Measurements from ENCODE around the gene STOM. TPM values are rescaled to one million over a fixed set of nuclear protein-coding genes. Genes with fewer than 3 reads are reported as not detected.

Gene STOM
- polyA plus RNA-seq, 1 of the 3 experiments (the other 2 are of a cell fraction): 40.5 TPM

DNA sequence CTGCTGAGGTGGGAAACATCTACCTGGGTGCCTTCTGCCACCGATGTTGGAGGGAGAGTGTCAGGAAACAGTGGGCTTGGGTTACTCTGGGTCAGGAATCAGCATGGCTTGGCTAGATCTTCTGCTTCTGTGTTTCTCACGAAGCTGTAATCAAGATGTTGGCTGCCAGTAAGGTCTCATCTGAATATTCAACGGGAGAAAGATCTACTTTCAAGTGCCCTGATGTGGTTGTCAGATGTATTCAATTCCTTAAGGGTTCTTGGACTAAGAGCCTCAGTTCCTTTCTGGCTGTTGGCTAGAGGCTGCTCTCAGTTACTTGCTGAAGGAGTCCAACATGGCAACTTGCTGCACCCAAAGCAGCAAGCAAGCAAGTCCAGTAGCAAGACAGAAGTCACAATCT, 41.9 kb upstream of the STOM start:
- ChIA-PET CTCF (interaction anchor here (0.7 to 16.2 kb wide), 4 partner anchors 27 to 150 kb away, joined by 3 to 316 read pairs (median 4); no protein-coding TSS in a partner anchor), POLR2A (no interaction called here)
- no peak for TF ChIP-seq TCF12 (IDR thresholded peaks at IDR 0.05)
- no peak for TF ChIP-seq CTCF (IDR thresholded peaks at IDR 0.05)
- Histone ChIP-seq H3K9ac (no peak overlapping the region), H3K4me3 (ENCODE audit: low read depth in 2 of 2, low read length in 1 of 2) (no peak overlapping the region), H3K36me3 (replicated peaks in 1 of 2; ENCODE audit: control insufficient read depth in 1 of 2, insufficient read depth in 2 of 2, low read length in 1 of 2) (no peaks in the 10 kb centered on the region), H3K4me1 (ENCODE audit: control insufficient read depth in 1 of 2, insufficient read depth in 2 of 2, low read depth in 1 of 2, low read length in 1 of 2) (no peaks in the 10 kb centered on the region), H3K4me2 (no peak overlapping the region), H3K9me2 (no peaks in the 10 kb centered on the region), H3K79me2 (ENCODE audit: insufficient read depth) (no peaks in the 10 kb centered on the region), H3K27ac (ENCODE audit: low read depth in 2 of 2, low read length in 1 of 2) (no peak overlapping the region), H4K20me1 (ENCODE audit: insufficient read depth) (no peaks in the 10 kb centered on the region), H3K27me3 (ENCODE audit: insufficient read depth) (0 out of 2 replicates have a peak, but pooled peaks cover 4% of the 10 kb centered on the region), H2AFZ (ENCODE audit: low read depth) (no peak overlapping the region), H3K9me3 (no peaks in the 10 kb centered on the region), H3F3A (replicated peaks; ENCODE audit: insufficient read depth) (no peaks in the 10 kb centered on the region)
- 19% methylated on average over 3 of the region's 3 CpGs for WGBS (ENCODE audit: low lambda C conversion rate)
- no peak for DNase-seq

- H3K9ac ChIP-seq: no peak overlapping the region
- H3K4me1 ChIP-seq (ENCODE audit: control insufficient read depth in 1 of 2, insufficient read depth in 2 of 2, low read depth in 1 of 2, low read length in 1 of 2): no peaks in the 10 kb centered on the region
- H2AFZ ChIP-seq (ENCODE audit: low read depth): no peak overlapping the region
- CTCF ChIA-PET: interaction anchor here (1.5 to 16.2 kb wide), 2 partner anchors 86 to 92 kb away, joined by 3 to 316 read pairs; no protein-coding TSS in a partner anchor
- no peak overlapping the region for H3K4me2 ChIP-seq
- no peaks in the 10 kb centered on the region for H4K20me1 ChIP-seq (ENCODE audit: insufficient read depth)
- POLR2A ChIA-PET: no interaction called here
- no peaks in the 10 kb centered on the region for H3K36me3 ChIP-seq (replicated peaks in 1 of 2; ENCODE audit: control insufficient read depth in 1 of 2, insufficient read depth in 2 of 2, low read length in 1 of 2)
- H3K9me2 ChIP-seq: no peaks in the 10 kb centered on the region
- H3F3A ChIP-seq (replicated peaks; ENCODE audit: insufficient read depth): no peaks in the 10 kb centered on the region
- no peak overlapping the region for H3K4me3 ChIP-seq (ENCODE audit: low read depth in 2 of 2, low read length in 1 of 2)
- H3K27me3 ChIP-seq (ENCODE audit: insufficient read depth): 0 out of 2 replicates have a peak, but pooled peaks cover 4% of the 10 kb centered on the region
- H3K79me2 ChIP-seq (ENCODE audit: insufficient read depth): no peaks in the 10 kb centered on the region
- 28% methylated on average over 1 of the region's 1 CpG for WGBS (ENCODE audit: low lambda C conversion rate)
- H3K9me3 ChIP-seq: peaks cover 11% of the 10 kb centered on the region; the same call in 1 of the 2 replicates
- no peak for TF ChIP-seq POLR2AphosphoS5 (IDR thresholded peaks at IDR 0.05; ENCODE audit: low read depth, low read length)
- no peak for TF ChIP-seq RCOR1 (IDR thresholded peaks at IDR 0.05; ENCODE audit: low read length)
- TF ChIP-seq, protein P1, sequence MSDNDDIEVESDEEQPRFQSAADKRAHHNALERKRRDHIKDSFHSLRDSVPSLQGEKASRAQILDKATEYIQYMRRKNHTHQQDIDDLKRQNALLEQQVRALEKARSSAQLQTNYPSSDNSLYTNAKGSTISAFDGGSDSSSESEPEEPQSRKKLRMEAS (IDR thresholded peaks at IDR 0.05; ENCODE audit: low read depth): no peak
- TF ChIP-seq IRF3 (IDR thresholded peaks at IDR 0.05; ENCODE audit: low read depth, low read length): no peak
- no peak overlapping the region for H3K27ac ChIP-seq (ENCODE audit: low read depth in 2 of 2, low read length in 1 of 2)
- DNase-seq: no peak
These were observed 35.8 kb upstream of the STOM start for GRCh38 chr9:121405899-121406298.

DNA sequence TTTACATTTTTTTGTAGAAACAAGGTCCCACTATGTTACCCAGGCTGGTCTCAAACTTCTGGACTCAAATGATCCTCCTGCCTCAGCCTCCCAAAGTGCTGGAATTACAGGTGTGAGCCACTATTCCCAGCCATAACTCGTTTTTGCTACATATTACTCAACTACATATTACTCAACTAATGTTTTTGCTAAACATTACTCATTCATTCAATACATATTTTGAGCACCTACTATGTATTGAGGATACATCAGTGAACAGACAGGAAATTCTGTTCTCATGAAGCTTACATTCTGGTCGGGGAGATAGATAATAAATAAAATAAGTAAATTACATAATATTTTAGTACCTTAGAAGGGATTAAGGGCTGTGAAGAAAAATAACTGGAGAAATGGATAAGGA, 34.9 kb upstream of the STOM start:
- 0 out of 2 replicates have a peak, but pooled peaks cover 4% of the 10 kb centered on the region for H3K27me3 ChIP-seq (ENCODE audit: insufficient read depth)
- no peaks in the 10 kb centered on the region for H3K36me3 ChIP-seq (replicated peaks in 1 of 2; ENCODE audit: control insufficient read depth in 1 of 2, insufficient read depth in 2 of 2, low read length in 1 of 2)
- no peaks in the 10 kb centered on the region for H4K20me1 ChIP-seq (ENCODE audit: insufficient read depth)
- ChIA-PET CTCF (interaction anchor here (2.1 to 16.2 kb wide), 3 partner anchors 85 to 192 kb away, joined by 5 to 316 read pairs (median 64); no protein-coding TSS in a partner anchor), POLR2A (no interaction called here)
- 3% methylated on average over 2 of the region's 2 CpGs for WGBS (ENCODE audit: low lambda C conversion rate)
- DNase-seq: no peak
- peaks cover 3% of the 10 kb centered on the region for H3F3A ChIP-seq (replicated peaks; ENCODE audit: insufficient read depth)
- no peak overlapping the region for H3K9ac ChIP-seq
- H2AFZ ChIP-seq (ENCODE audit: low read depth): no peak overlapping the region
- no peak overlapping the region for H3K4me3 ChIP-seq (ENCODE audit: low read depth in 2 of 2, low read length in 1 of 2)
- peaks cover 11% of the 10 kb centered on the region; the same call in 1 of the 2 replicates for H3K9me3 ChIP-seq
- no peaks in the 10 kb centered on the region for H3K9me2 ChIP-seq
- H3K4me2 ChIP-seq: no peak overlapping the region
- no peak overlapping the region for H3K27ac ChIP-seq (ENCODE audit: low read depth in 2 of 2, low read length in 1 of 2)
- peaks cover 0 to under 1% of the 10 kb centered on the region in 2 experiments; a peak in 1 of 4 replicates for H3K4me1 ChIP-seq (ENCODE audit: control insufficient read depth in 1 of 2, insufficient read depth in 2 of 2, low read depth in 1 of 2, low read length in 1 of 2)
- TF ChIP-seq SMC3 (IDR thresholded peaks at IDR 0.05; ENCODE audit: low read depth, low read length) (no peak), RFX5 (IDR thresholded peaks at IDR 0.05; ENCODE audit: low read length) (no peak), MXI1 (IDR thresholded peaks at IDR 0.05; ENCODE audit: low read depth, low read length) (no peak)
- H3K79me2 ChIP-seq (ENCODE audit: insufficient read depth): no peaks in the 10 kb centered on the region
